HL-60 (cell line): ENCODE measurements around the gene SMR3B.

Source experiments
- DNase-seq, 2 experiments: peaks; one replicate each; pipeline ENCODE4 v3.0.0-alpha.2; 2010 to 2020; ENCODE audit warnings: low read depth in 1 of 2, low spot score in 1 of 2
- H3K27ac ChIP-seq: fragments of 250-450 bp; sonication (Bioruptor Pico); replicated peaks from 2 replicates; pipeline ENCODE4 v1.5.1; 2020; ENCODE audit warnings: mild to moderate bottlenecking, moderate library complexity
- H3K27me3 ChIP-seq: fragments of 250-450 bp; sonication (Bioruptor Pico); 2 replicates; pipeline ENCODE4 v1.5.1; 2021; ENCODE audit warnings: mild to moderate bottlenecking, moderate library complexity; ENCODE audit not compliant: insufficient read depth, poor library complexity, severe bottlenecking
- H3K4me3 ChIP-seq: replicated peaks from 2 replicates; pipeline ENCODE4 v1.5.1; 2011; ENCODE audit warnings: mild to moderate bottlenecking, control low read depth, low read length; ENCODE audit not compliant: insufficient read depth
- CTCF ChIP-seq: IDR thresholded peaks from one replicate; pipeline ENCODE4 v1.5.1; 2011; ENCODE audit warnings: low read length, control low read depth, inconsistent platforms; ENCODE audit not compliant: insufficient read depth
- GABPA ChIP-seq: IDR thresholded peaks from 2 replicates; pipeline ENCODE4 v1.6.1; 2012; ENCODE audit warnings: low read depth
- POLR2AphosphoS5 ChIP-seq: IDR thresholded peaks from 2 replicates; pipeline ENCODE4 v1.6.1; 2012; ENCODE audit warnings: low read depth
- SPI1 ChIP-seq: IDR thresholded peaks from 2 replicates; pipeline ENCODE4 v1.6.1; 2012; ENCODE audit warnings: low read depth, mild to moderate bottlenecking, borderline replicate concordance
- TF ChIP-seq, protein P1 (sequence below): IDR thresholded peaks from 2 replicates; pipeline ENCODE4 v1.6.1; 2012; ENCODE audit warnings: low read depth; ENCODE audit not compliant: insufficient replicate concordance

Gene SMR3B

GRCh38 chr4:70392057-70392776 is 9.3 kb downstream of the SMR3B start:
- Histone ChIP-seq H3K27ac (no peak overlapping the region), H3K27me3 (no peaks in the 10 kb centered on the region), H3K4me3 (no peak overlapping the region)
- TF ChIP-seq GABPA (no peak), POLR2AphosphoS5 (no peak), SPI1 (no peak), CTCF (no peak)
- TF ChIP-seq, protein P1, sequence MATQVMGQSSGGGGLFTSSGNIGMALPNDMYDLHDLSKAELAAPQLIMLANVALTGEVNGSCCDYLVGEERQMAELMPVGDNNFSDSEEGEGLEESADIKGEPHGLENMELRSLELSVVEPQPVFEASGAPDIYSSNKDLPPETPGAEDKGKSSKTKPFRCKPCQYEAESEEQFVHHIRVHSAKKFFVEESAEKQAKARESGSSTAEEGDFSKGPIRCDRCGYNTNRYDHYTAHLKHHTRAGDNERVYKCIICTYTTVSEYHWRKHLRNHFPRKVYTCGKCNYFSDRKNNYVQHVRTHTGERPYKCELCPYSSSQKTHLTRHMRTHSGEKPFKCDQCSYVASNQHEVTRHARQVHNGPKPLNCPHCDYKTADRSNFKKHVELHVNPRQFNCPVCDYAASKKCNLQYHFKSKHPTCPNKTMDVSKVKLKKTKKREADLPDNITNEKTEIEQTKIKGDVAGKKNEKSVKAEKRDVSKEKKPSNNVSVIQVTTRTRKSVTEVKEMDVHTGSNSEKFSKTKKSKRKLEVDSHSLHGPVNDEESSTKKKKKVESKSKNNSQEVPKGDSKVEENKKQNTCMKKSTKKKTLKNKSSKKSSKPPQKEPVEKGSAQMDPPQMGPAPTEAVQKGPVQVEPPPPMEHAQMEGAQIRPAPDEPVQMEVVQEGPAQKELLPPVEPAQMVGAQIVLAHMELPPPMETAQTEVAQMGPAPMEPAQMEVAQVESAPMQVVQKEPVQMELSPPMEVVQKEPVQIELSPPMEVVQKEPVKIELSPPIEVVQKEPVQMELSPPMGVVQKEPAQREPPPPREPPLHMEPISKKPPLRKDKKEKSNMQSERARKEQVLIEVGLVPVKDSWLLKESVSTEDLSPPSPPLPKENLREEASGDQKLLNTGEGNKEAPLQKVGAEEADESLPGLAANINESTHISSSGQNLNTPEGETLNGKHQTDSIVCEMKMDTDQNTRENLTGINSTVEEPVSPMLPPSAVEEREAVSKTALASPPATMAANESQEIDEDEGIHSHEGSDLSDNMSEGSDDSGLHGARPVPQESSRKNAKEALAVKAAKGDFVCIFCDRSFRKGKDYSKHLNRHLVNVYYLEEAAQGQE, result no peak
- no peak for DNase-seq

DNA sequence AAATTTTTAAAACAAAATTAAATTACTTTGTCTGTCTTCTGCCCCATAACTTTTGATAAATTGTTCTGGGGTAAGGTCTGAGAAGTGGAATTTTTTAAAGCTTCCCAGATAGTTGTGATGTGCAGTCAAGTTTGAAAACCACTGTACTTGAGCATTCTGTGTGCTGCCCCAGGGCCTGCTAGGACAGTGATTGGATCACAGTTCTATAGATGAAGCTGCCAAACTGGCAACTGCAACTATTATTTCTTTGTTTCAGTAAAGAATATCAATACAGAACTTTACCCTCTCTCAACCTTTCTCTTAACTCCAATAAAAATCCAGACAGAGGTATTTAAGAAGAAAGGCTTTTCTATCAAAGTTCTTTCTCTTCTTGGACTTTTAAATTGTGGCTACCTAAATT is 14.6 kb downstream of the SMR3B start, which contains the start of gene OPRPN:
TSS of gene OPRPN (plus strand) at position 361 of the 400 bp plus-strand sequence. CDS start 1,346 bp downstream, outside the sequence.
- DNase-seq, result no peak
- Histone ChIP-seq H3K27ac (no peak within 1 kb of the TSS), H3K27me3 (no peaks in the 10 kb centered on the region), H3K4me3 (no peak within 1 kb of the TSS)
- TF ChIP-seq SPI1 (no peak), CTCF (no peak), POLR2AphosphoS5 (no peak), GABPA (no peak)
- TF ChIP-seq, protein P1, result no peak

DNA sequence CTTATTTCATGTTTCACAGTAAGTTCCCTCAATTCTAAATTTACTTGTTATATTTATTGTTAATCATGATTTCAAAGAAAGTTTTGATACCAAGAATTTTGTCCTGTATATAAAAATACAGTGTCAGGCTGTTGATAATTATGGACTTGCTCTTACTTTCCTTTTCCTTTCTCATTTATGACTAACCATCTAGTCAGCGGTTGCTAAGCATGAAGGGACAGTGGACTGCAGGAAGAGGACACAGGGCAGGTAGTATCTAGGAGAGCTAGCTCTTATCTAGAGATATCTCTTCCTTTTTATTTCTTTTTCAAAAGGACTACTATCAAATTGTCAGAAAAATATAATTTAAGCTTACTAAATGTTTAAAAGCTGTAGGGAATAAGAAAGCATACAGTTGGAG is 16.4 kb downstream of the SMR3B start:
- H3K27me3 ChIP-seq, result no peaks in the 10 kb centered on the region
- DNase-seq, result no peak
- TF ChIP-seq POLR2AphosphoS5 (no peak), SPI1 (no peak), GABPA (no peak), CTCF (no peak)
- TF ChIP-seq, protein P1, result no peak
- no peak overlapping the region for H3K4me3 ChIP-seq
- no peak overlapping the region for H3K27ac ChIP-seq
